C1 segment of cervical spinal cord (tissue), 14 donors: ENCODE measurements around the gene ZNF345.
A peak's percentile ranks its signal among the peaks of the same experiment; 100 is the strongest.

Experiments
- DNase-seq, 14 donors: peaks; one replicate each; lab custom pipeline; 2025; lab: John Stamatoyannopoulos, UW

ZNF345 gene

GRCh38 chr19:36916991-36917390, 66.3 kb downstream of the ZNF345 start:
- DNase-seq: peak in 3 of 14 donors; percentile 6 to 12 (median 8)

- DNase-seq: no peak
These were observed 67.4 kb downstream of the ZNF345 start for GRCh38 chr19:36918090-36918489.
